ENCODE measurements around the gene SNPH.

- TF ChIP-seq POLR2A (IDR thresholded peaks at IDR 0.05) (no peak), CTCF (IDR thresholded peaks at IDR 0.05) (no peak)
These were observed 1.8 kb downstream of the SNPH start for GRCh38 chr20:1267809-1268374.
